ENCODE data around the gene PLEKHM3. TPM values are rescaled to one million over a fixed set of nuclear protein-coding genes. Genes with fewer than 3 reads are reported as not detected.

The PLEKHM3 gene
- total and polyA plus RNA-seq, 2 of the 4 experiments (the other 2 are of a cell fraction): 2.4 to 11.3 TPM

- WGBS, 2 experiments (ENCODE audit: extremely low coverage in 2 of 2, insufficient read length in 1 of 2): 100% methylated on average over 3 of the region's 12 CpGs; no CpG with 5 or more reads in 1 of the 2 experiments
- Histone ChIP-seq H4K20me1 (ENCODE audit: insufficient read depth, low read length) (no peaks in the 10 kb centered on the region), H3K14ac (replicated peaks; ENCODE audit: low read depth, low read length) (no peak overlapping the region), H3K27ac (ENCODE audit: insufficient read depth, low read length) (no peak overlapping the region), H3K27me3 (ENCODE audit: control insufficient read depth, insufficient read depth, low read length) (no peaks in the 10 kb centered on the region), H2AFZ (replicated peaks; ENCODE audit: low read length, poor library complexity) (no peak overlapping the region), H3K4ac (ENCODE audit: low read depth, low read length) (no peak overlapping the region), H4K8ac (ENCODE audit: low read depth in 2 of 2, low read length in 2 of 2) (no peak overlapping the region), H4K91ac (ENCODE audit: insufficient read depth, low read depth, low read length) (no peak overlapping the region), H3K56ac (ENCODE audit: extremely low read depth, insufficient read depth, low read length) (no peak overlapping the region), H2BK15ac (ENCODE audit: low read depth, low read length) (no peak overlapping the region), H3K9me3 (ENCODE audit: control insufficient read depth, insufficient read depth, low read length) (no peaks in the 10 kb centered on the region), H3K4me2 (ENCODE audit: low read depth, low read length) (no peak overlapping the region), H3K18ac (ENCODE audit: low read depth, low read length) (no peak overlapping the region), H3K9ac (ENCODE audit: low read depth, low read length) (no peak overlapping the region), H2AK5ac (ENCODE audit: low read depth, low read length) (no peak overlapping the region), H2BK120ac (ENCODE audit: low read depth, low read length) (no peak overlapping the region), H2BK5ac (ENCODE audit: low read depth, low read length, poor library complexity, severe bottlenecking) (no peak overlapping the region), H4K5ac (ENCODE audit: low read depth, low read length) (no peak overlapping the region), H3K4me3 (ENCODE audit: insufficient read depth, low read depth, low read length) (no peak overlapping the region), H2AK9ac (replicated peaks; ENCODE audit: low read depth, low read length, poor library complexity) (no peak overlapping the region), H2BK20ac (ENCODE audit: low read depth, low read length) (no peak overlapping the region), H3K9me1 (ENCODE audit: insufficient read depth, low read length) (no peaks in the 10 kb centered on the region; the same call in 1 of the 2 replicates), H3K4me1 (ENCODE audit: control insufficient read depth, insufficient read depth, low read length) (no peaks in the 10 kb centered on the region), H3K79me1 (ENCODE audit: low read depth in 1 of 2, low read length in 2 of 2) (no peaks in the 10 kb centered on the region), H3K36me3 (ENCODE audit: control insufficient read depth, insufficient read depth, low read length) (peaks cover 5% of the 10 kb centered on the region), H3K23ac (ENCODE audit: low read depth, low read length) (no peak overlapping the region)
- in situ Hi-C loops (cut with MboI; ENCODE audit: low sequenced_read_pairs) (no loop called here), intact Hi-C loops (cut with micrococcal nuclease) (no loop called here), dilution Hi-C loops (cut with HindIII; ENCODE audit: low sequenced_read_pairs, unreplicated experiment) (no loop called here)
- TF ChIP-seq, protein P1, sequence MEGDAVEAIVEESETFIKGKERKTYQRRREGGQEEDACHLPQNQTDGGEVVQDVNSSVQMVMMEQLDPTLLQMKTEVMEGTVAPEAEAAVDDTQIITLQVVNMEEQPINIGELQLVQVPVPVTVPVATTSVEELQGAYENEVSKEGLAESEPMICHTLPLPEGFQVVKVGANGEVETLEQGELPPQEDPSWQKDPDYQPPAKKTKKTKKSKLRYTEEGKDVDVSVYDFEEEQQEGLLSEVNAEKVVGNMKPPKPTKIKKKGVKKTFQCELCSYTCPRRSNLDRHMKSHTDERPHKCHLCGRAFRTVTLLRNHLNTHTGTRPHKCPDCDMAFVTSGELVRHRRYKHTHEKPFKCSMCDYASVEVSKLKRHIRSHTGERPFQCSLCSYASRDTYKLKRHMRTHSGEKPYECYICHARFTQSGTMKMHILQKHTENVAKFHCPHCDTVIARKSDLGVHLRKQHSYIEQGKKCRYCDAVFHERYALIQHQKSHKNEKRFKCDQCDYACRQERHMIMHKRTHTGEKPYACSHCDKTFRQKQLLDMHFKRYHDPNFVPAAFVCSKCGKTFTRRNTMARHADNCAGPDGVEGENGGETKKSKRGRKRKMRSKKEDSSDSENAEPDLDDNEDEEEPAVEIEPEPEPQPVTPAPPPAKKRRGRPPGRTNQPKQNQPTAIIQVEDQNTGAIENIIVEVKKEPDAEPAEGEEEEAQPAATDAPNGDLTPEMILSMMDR (conservative IDR thresholded peaks at IDR 0.05; ENCODE audit: low read depth, low read length): no peak
- no peak for TF ChIP-seq RCOR1 (IDR thresholded peaks at IDR 0.05; ENCODE audit: insufficient replicate concordance, low read length)
- TF ChIP-seq SMC3 (IDR thresholded peaks at IDR 0.05; ENCODE audit: low read depth, low read length): no peak
- TF ChIP-seq BHLHE40 (IDR thresholded peaks at IDR 0.05; ENCODE audit: low read depth, low read length): no peak
- no peak for TF ChIP-seq MAFK (IDR thresholded peaks at IDR 0.05; ENCODE audit: low read depth, low read length)
- TF ChIP-seq CHD1 (IDR thresholded peaks at IDR 0.05; ENCODE audit: low read depth, low read length): no peak
- no peak for TF ChIP-seq USF2 (IDR thresholded peaks at IDR 0.05; ENCODE audit: low read depth, low read length)
- TF ChIP-seq MXI1 (IDR thresholded peaks at IDR 0.05; ENCODE audit: borderline replicate concordance, low read depth, low read length): no peak
- TF ChIP-seq, protein P2, sequence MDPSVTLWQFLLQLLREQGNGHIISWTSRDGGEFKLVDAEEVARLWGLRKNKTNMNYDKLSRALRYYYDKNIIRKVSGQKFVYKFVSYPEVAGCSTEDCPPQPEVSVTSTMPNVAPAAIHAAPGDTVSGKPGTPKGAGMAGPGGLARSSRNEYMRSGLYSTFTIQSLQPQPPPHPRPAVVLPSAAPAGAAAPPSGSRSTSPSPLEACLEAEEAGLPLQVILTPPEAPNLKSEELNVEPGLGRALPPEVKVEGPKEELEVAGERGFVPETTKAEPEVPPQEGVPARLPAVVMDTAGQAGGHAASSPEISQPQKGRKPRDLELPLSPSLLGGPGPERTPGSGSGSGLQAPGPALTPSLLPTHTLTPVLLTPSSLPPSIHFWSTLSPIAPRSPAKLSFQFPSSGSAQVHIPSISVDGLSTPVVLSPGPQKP (IDR thresholded peaks at IDR 0.05; ENCODE audit: borderline replicate concordance, low read depth, low read length): no peak
- no peak for TF ChIP-seq RAD21 (IDR thresholded peaks at IDR 0.05; ENCODE audit: low read length)
- no peak for TF ChIP-seq CEBPB (IDR thresholded peaks at IDR 0.05; ENCODE audit: low read depth, low read length)
- no peak for TF ChIP-seq NFE2L2 (IDR thresholded peaks at IDR 0.05; ENCODE audit: low read depth, low read length)
- TF ChIP-seq RFX5 (IDR thresholded peaks at IDR 0.05; ENCODE audit: low read depth, low read length): no peak
- ChIA-PET POLR2A (ENCODE audit: unreplicated experiment) (no interaction called here), CTCF (no interaction called here)
- no peak for ATAC-seq (ENCODE audit: low read depth)
- no TSS peak for BruUV-seq (replicated peaks)
- no peak for DNase-seq
Measured at GRCh38 chr2:207978177-207978948, 47.0 kb downstream of the PLEKHM3 start.

All from IMR-90 (cell line).